HG02884 (cell line): ENCODE results near the gene HIPK2.

Source experiments
- ATAC-seq: cut with Tn5 transposase; IDR thresholded peaks from one replicate; pipeline ENCODE4 v1.9.1; 2021; ENCODE audit warnings: mild to moderate bottlenecking, moderate library complexity; ENCODE audit not compliant: unreplicated experiment

HIPK2 gene

GRCh38 chr7:139737221-139738100, 40.3 kb downstream of the HIPK2 start:
- no peak for ATAC-seq

DNA sequence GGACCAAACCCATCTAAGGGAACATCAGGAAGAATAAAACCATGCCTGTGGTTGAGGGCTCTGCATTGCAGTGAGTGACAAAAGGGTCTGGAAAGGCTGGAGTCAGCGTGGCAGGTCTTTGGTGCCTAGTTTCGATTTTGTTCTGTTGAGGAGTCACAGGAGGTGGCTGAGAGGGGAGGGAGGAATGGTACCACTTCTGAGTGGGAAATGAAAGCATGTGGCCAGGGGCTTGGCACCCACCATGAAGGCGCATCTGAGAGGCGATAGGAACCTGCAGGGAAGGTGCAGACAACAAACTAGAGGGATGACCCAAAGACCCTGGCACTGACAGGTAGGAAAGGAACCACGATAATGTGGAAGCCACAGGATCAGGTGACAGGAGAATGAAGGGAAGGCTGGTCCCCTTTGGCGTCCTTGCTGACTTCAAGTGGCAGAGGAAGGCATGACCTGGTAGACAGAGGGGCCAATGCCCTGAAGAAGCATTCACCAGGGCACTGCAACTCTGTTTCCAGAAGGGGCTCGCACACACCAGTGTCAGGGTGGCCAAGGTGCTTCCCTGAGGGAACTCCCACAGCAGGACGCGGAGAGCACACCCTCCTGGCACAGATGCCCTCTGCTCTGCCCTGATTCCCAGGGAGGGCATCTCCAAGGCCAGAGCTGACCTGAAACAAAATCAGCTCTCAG, 41.7 kb downstream of the HIPK2 start:
- ATAC-seq, result no peak

DNA sequence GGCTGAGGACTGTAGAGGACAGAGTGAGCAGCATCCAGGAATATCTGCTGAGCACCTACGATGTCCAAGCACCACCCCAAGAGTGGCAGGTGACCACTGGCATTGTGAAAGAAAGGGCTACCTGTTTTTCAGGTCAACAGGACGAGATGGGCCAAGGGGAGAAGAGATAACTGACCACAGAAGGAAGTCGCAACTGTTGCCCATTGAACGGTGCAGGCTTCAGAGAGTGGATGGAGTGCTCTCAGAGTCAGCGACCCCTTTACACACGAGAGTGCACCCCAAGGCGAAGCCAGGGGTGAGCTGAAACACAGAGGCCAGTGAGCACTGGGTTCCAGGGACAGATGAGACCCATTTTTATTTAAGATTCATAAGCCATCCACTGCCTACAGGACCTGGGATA, 42.3 kb downstream of the HIPK2 start:
- ATAC-seq, result no peak

DNA sequence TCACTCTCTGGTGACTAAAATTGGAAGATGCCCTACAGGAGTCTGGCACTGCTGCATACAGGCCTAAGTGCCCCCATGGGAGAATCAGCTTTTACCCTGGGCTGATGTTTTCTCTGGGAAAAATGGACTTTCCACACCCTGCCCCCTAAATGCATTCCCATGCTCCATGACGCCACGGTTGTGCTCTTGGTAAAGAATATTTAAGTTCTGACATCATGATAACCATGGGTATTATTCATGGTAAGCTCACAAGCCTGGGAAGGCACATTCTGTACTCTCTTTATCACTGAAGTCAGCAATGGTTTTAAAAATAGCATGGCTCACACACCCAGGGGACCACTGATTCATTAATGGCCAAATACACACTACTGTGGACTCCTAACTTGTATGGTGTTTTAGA, 43.4 kb downstream of the HIPK2 start:
- ATAC-seq, result no peak

- ATAC-seq, result no peak
Measured at GRCh38 chr7:139733751-139734150, 44.0 kb downstream of the HIPK2 start.

GRCh38 chr7:139732471-139733167, 45.2 kb downstream of the HIPK2 start:
- no peak for ATAC-seq

DNA sequence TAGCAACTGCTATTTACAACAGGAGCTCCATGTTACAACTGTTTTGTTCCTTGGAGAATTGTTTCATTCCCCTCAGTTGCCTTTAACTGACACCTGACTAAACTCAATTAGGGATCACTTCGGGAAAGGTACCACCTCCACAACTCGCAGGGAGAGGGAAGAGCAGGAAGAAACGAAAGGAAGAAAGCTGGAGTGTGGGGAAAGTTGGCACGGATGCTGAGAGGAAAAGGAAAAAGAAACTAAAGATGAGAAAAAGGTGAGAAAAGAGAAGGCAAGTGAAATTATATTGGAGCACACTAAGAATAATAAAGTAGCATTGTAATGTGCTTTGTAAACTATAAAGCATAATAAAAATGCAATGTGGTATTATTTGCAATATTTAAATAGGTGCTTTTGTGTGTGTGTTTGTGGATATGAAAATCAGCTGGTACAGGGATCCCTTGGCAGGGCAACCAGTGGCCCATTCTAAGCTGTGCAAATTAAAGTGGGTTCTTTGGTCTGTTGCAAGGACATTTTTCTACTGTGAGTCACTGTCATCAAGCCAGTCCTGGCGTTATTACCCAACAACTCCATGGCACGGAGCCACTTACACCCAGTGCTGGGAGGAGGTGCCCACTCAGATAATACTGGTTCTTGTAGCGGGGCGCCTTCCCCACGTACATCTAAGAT, 45.9 kb downstream of the HIPK2 start:
- no peak for ATAC-seq

- ATAC-seq, result peak; percentile 67
Measured at GRCh38 chr7:139730746-139731612, 46.8 kb downstream of the HIPK2 start.

- no peak for ATAC-seq
Measured at GRCh38 chr7:139728203-139728602, 49.6 kb downstream of the HIPK2 start.

- no peak for ATAC-seq
Measured at GRCh38 chr7:139727151-139727705, 50.6 kb downstream of the HIPK2 start.

GRCh38 chr7:139726485-139726869, 51.3 kb downstream of the HIPK2 start:
- no peak for ATAC-seq

- ATAC-seq, result no peak
Measured at GRCh38 chr7:139725858-139726484, 51.8 kb downstream of the HIPK2 start.

DNA sequence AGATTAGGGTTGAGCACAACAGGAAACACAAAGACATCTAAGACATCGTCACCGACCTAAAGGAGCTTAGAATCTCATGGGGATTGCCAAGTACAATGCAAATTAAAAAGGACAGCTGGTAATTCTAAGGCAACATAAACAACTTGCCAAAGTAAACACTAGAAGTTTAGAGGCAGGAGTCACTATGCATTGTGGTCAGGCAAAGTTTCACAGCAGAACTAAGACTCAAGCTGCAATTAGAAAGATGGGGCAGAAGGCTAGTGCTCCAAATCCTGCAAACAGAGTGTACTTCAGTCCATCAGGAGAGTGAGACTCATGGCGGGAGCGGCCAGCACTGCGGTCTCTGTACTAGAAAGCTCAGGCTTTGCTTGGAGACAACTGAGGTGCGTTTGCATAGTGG, 52.7 kb downstream of the HIPK2 start:
- peak; percentile 67 for ATAC-seq

GRCh38 chr7:139722604-139723003, 55.2 kb downstream of the HIPK2 start:
- ATAC-seq, result no peak

- ATAC-seq, result no peak
Measured at GRCh38 chr7:139721821-139722220, 56.0 kb downstream of the HIPK2 start.

- no peak for ATAC-seq
Measured at GRCh38 chr7:139721417-139721816, 56.4 kb downstream of the HIPK2 start.

GRCh38 chr7:139720705-139721231, 57.0 kb downstream of the HIPK2 start:
- no peak for ATAC-seq

GRCh38 chr7:139720186-139720585, 57.6 kb downstream of the HIPK2 start:
- ATAC-seq, result no peak

DNA sequence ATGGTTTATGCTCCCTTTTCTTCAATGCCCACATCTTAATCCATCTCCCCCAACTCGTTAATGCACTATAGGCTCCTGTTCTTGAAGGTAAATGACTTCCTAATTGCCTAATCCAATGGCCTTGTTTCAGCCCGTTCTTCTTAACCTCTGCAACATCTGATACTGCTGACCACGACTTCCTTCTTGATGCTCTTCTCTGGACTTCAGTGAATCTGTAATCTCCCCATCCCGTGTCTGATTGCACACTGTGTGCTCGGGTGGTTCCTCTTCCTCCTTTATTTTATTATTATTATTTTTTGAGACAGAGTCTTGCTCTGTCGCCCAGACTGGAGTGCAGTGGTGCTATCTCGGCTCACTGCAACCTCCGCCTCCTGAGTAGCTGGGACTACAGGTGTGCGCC, 58.9 kb downstream of the HIPK2 start:
- ATAC-seq, result no peak
